PC-3 (cell line): ENCODE measurements around the gene SFXN1. TPM values are rescaled to one million over a fixed set of nuclear protein-coding genes. Genes with fewer than 3 reads are reported as not detected.

Experiments used
- ATAC-seq: fragments of 200-7000 bp; cut with Tn5 transposase; 2 replicates; pipeline ENCODE4 v1.9.1; 2020; ENCODE audit warnings: mild to moderate bottlenecking, moderate library complexity
- BruUV-seq: library from RNA; stranded (reverse); fragments of 400-500 nt; replicated peaks from 2 replicates; lab custom pipeline; 2021; lab: Mats Ljungman, UMichigan
- CTCF ChIA-PET: fragments of 300-600 bp; sonication (Branson Sonifier 250); formaldehyde crosslinking; loops from one replicate; lab custom pipeline; 2022; ENCODE audit warnings: antibody characterized with exemption; lab: Charles Lee
- POLR2A ChIA-PET: fragments of 300-600 bp; sonication (Branson Sonifier 250); formaldehyde crosslinking; loops from one replicate; lab custom pipeline; 2022; ENCODE audit warnings: antibody characterized with exemption; ENCODE audit not compliant: unreplicated experiment; lab: Charles Lee
- DNase-seq: peaks from one replicate; pipeline ENCODE4 v3.0.0-alpha.2; 2015
- H2AFZ ChIP-seq: fragments of 300-600 bp; sonication (generic); 2 replicates; pipeline ENCODE4 v1.6.0; 2016; ENCODE audit warnings: antibody characterized with exemption, low read length
- H3F3A ChIP-seq: fragments of 300-600 bp; sonication (generic); one replicate; pipeline ENCODE4 v1.6.0; 2017; ENCODE audit warnings: antibody characterized with exemption, low read length, control low read depth, mild to moderate bottlenecking; ENCODE audit not compliant: unreplicated experiment
- H3K27ac ChIP-seq: fragments of 300-600 bp; sonication (generic); 2 replicates; pipeline ENCODE4 v1.5.1; 2016; ENCODE audit warnings: mild to moderate bottlenecking, low read length
- H3K27me3 ChIP-seq: fragments of 300-600 bp; sonication (generic); 2 replicates; pipeline ENCODE4 v1.6.1; 2016; ENCODE audit warnings: low read length, mixed read lengths
- H3K36me3 ChIP-seq: fragments of 300-600 bp; sonication (generic); 2 replicates; pipeline ENCODE4 v1.6.1; 2016; ENCODE audit warnings: low read depth, mixed run types, low read length, mixed read lengths
- H3K4me1 ChIP-seq: fragments of 300-600 bp; sonication (generic); 2 replicates; pipeline ENCODE4 v1.5.1; 2016; ENCODE audit warnings: low read length; ENCODE audit not compliant: insufficient read depth
- H3K4me2 ChIP-seq: fragments of 300-600 bp; sonication (generic); 2 replicates; pipeline ENCODE4 v1.6.0; 2016; ENCODE audit warnings: low read length
- H3K4me3 ChIP-seq: fragments of 300-600 bp; sonication (generic); 2 replicates; pipeline ENCODE4 v1.5.1; 2016; ENCODE audit warnings: mild to moderate bottlenecking, low read length, mixed read lengths
- H3K79me2 ChIP-seq: fragments of 300-600 bp; sonication (generic); 2 replicates; pipeline ENCODE4 v1.6.1; 2017; ENCODE audit warnings: low read length, mixed read lengths
- H3K9ac ChIP-seq: fragments of 300-600 bp; sonication (generic); 2 replicates; pipeline ENCODE4 v1.6.0; 2016; ENCODE audit warnings: mild to moderate bottlenecking, low read length
- H3K9me2 ChIP-seq: fragments of 300-600 bp; sonication (generic); replicated peaks from 2 replicates; pipeline ENCODE4 v1.6.1; 2016; ENCODE audit warnings: mixed run types, low read length, mixed read lengths
- H3K9me3 ChIP-seq: fragments of 300-600 bp; sonication (generic); 2 replicates; pipeline ENCODE4 v1.6.1; 2016; ENCODE audit warnings: low read length, mixed read lengths
- H4K20me1 ChIP-seq: fragments of 300-600 bp; sonication (generic); 2 replicates; pipeline ENCODE4 v1.6.1; 2016; ENCODE audit warnings: low read length, mixed read lengths
- EZH2 ChIP-seq: fragments of 300-600 bp; sonication (generic); IDR thresholded peaks from one replicate; pipeline ENCODE4 v1.6.1; 2017; ENCODE audit warnings: antibody characterized with exemption, mild to moderate bottlenecking, low read length; ENCODE audit not compliant: unreplicated experiment
- EZH2phosphoT487 ChIP-seq: fragments of 300-600 bp; sonication (generic); IDR thresholded peaks from 2 replicates; pipeline ENCODE4 v1.6.1; 2018; ENCODE audit warnings: mild to moderate bottlenecking, antibody characterized with exemption, low read length, borderline replicate concordance
- intact Hi-C: fragments of 100-400 bp; cut with micrococcal nuclease; formaldehyde crosslinking; loops from 2 replicates; pipeline ENCODE4 v1.9.0; 2023
- total RNA-seq: library from RNA; depleted of rRNA; stranded (reverse); fragments of >200 nt; gene quantifications from 2 replicates; pipeline ENCODE4 v1.2.3, GENCODE V29; 2014
- TF ChIP-seq, protein P1 (sequence below): fragments of 300-600 bp; sonication (generic); conservative IDR thresholded peaks from 2 replicates; pipeline ENCODE4 v1.5.1; 2017; ENCODE audit warnings: antibody characterized with exemption, low read depth, mild to moderate bottlenecking, low read length

SFXN1 gene
- total RNA-seq, 1 experiment from 2014 or later, result 46.5 TPM

DNA sequence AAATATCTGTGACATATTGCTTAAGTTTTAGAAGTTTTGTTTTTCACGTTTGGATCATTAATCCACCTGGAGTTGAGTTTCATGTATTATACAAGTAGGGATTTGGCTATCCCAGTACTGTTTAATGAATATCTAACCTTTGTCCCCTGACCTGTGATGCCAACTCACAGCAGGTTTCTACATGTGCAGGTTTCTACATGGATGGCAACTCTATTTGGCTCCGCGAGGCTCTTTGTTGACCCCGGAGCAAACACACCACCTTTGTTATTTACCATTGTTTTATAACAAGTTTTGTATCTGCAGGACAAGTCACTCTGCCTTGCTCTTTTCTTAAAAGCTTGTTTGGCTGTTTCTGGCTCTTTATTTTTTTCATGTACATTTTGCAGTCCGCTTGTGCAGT is 920 bp upstream of the SFXN1 start:
- Histone ChIP-seq H3K79me2 (peaks cover 39% of the 10 kb centered on the region), H3K4me2 (no peak overlapping the region), H3K27me3 (peaks cover 34% of the 10 kb centered on the region), H4K20me1 (0 out of 2 replicates have a peak, but pooled peaks cover 8% of the 10 kb centered on the region), H3K4me3 (no peak overlapping the region), H3K36me3 (no peaks in the 10 kb centered on the region; the same call in 1 of the 2 replicates), H3K27ac (no peak overlapping the region), H2AFZ (no peak overlapping the region), H3K4me1 (peaks cover 9% of the 10 kb centered on the region; the same call in 1 of the 2 replicates), H3K9me2 (no peaks in the 10 kb centered on the region), H3K9ac (no peak overlapping the region), H3F3A (no peaks in the 10 kb centered on the region), H3K9me3 (no peaks in the 10 kb centered on the region)
- no peak for TF ChIP-seq EZH2phosphoT487
- TF ChIP-seq, protein P1, sequence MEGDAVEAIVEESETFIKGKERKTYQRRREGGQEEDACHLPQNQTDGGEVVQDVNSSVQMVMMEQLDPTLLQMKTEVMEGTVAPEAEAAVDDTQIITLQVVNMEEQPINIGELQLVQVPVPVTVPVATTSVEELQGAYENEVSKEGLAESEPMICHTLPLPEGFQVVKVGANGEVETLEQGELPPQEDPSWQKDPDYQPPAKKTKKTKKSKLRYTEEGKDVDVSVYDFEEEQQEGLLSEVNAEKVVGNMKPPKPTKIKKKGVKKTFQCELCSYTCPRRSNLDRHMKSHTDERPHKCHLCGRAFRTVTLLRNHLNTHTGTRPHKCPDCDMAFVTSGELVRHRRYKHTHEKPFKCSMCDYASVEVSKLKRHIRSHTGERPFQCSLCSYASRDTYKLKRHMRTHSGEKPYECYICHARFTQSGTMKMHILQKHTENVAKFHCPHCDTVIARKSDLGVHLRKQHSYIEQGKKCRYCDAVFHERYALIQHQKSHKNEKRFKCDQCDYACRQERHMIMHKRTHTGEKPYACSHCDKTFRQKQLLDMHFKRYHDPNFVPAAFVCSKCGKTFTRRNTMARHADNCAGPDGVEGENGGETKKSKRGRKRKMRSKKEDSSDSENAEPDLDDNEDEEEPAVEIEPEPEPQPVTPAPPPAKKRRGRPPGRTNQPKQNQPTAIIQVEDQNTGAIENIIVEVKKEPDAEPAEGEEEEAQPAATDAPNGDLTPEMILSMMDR, result no peak
- no TSS peak for BruUV-seq
- DNase-seq, result no peak
- POLR2A ChIA-PET, result no interaction called here
- intact Hi-C loops, result no loop called here
- no peak for ATAC-seq
- CTCF ChIA-PET, result no interaction called here

GRCh38 chr5:175478008-175478383 is 364 bp upstream of the SFXN1 start:
- H2AFZ ChIP-seq, result peak overlapping the region; percentile 86
- no peak for TF ChIP-seq EZH2phosphoT487
- TF ChIP-seq EZH2, result no peak
- TF ChIP-seq, protein P1, result no peak
- H3K4me1 ChIP-seq, result peaks cover 9% of the 10 kb centered on the region; the same call in 1 of the 2 replicates
- intact Hi-C loops, result no loop called here
- peaks cover 28% of the 10 kb centered on the region for H3K27me3 ChIP-seq
- H3K36me3 ChIP-seq, result no peaks in the 10 kb centered on the region; the same call in 1 of the 2 replicates
- ChIA-PET CTCF (no interaction called here), POLR2A (no interaction called here)
- peak overlapping the region; percentile 94 for H3K4me3 ChIP-seq
- no peaks in the 10 kb centered on the region for H3K9me3 ChIP-seq
- no peaks in the 10 kb centered on the region for H3K9me2 ChIP-seq
- peak overlapping the region; percentile 89 for H3K4me2 ChIP-seq
- no peak overlapping the region for H3K27ac ChIP-seq
- H3F3A ChIP-seq, result no peaks in the 10 kb centered on the region
- no peak; the same call in 1 of the 2 replicates for ATAC-seq
- no TSS peak for BruUV-seq
- 0 out of 2 replicates have a peak, but pooled peaks cover 8% of the 10 kb centered on the region for H4K20me1 ChIP-seq
- H3K9ac ChIP-seq, result peak overlapping the region; percentile 95; the same call in 1 of the 2 replicates
- DNase-seq, result no peak
- H3K79me2 ChIP-seq, result peaks cover 45% of the 10 kb centered on the region

DNA sequence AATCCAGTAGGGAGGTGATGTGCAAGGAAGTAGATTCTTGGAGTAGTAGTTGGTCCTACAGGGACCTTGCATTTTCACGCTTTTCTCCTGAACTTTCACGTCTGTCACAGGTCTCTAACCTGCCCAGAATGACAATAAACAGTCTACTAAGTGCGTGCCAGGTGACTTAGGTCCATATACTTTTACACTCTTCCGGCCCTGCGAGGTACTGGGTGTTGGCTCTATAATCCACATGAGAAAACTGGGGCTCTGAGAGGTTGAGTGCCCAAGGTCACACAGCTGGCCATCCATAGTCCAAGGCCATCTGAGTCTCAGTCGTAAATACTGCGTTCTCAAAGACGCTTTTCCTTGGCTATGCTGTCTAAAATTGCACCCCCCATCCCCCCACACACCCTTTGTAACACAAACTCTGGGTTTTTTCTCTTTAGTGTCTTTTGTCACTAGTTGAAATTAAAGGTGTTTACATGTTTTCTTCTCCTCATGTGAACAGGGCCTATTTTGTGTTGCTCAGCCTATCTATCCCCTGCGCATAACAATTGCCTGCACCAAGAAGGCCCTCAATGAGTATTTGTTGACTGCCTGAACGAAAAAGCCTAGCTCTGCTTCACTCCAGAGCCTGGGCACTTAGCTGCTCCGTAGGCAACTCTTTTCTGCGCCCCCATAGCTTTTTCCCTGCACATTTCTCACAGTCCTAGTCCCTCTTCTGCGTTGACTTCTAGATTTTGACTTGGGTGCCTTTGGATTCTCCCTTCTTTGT is 943 bp downstream of the SFXN1 start:
- Histone ChIP-seq H3F3A (no peaks in the 10 kb centered on the region), H3K27ac (no peak overlapping the region), H3K4me1 (peaks cover 9% of the 10 kb centered on the region; the same call in 1 of the 2 replicates), H3K36me3 (no peaks in the 10 kb centered on the region; the same call in 1 of the 2 replicates), H3K9me3 (no peaks in the 10 kb centered on the region), H3K79me2 (peaks cover 58% of the 10 kb centered on the region), H3K4me3 (peak overlapping the region; percentile 94), H3K27me3 (peaks cover 18% of the 10 kb centered on the region), H3K4me2 (peak overlapping the region; percentile 89), H3K9ac (peak overlapping the region; percentile 95), H4K20me1 (0 out of 2 replicates have a peak, but pooled peaks cover 8% of the 10 kb centered on the region), H3K9me2 (no peaks in the 10 kb centered on the region), H2AFZ (peak overlapping the region; percentile 86)
- no peak for TF ChIP-seq EZH2
- no peak for TF ChIP-seq EZH2phosphoT487
- TF ChIP-seq, protein P1, result no peak
- DNase-seq (no peak), ATAC-seq (peak; percentile 3; the same call in 1 of the 2 replicates)
- ChIA-PET POLR2A (no interaction called here), CTCF (no interaction called here)
- intact Hi-C loops, result no loop called here
- TSS peak; percentile 51 for BruUV-seq
